ENCODE data around the gene ZNF470. TPM values are rescaled to one million over a fixed set of nuclear protein-coding genes. Genes with fewer than 3 reads are reported as not detected.

Gene ZNF470
- total RNA-seq, 1 experiment from 2014 or later, result 7.1 TPM

- Histone ChIP-seq H3K4me1 (ENCODE audit: insufficient read depth, low read length) (no peaks in the 10 kb centered on the region; the same call in 1 of the 2 replicates), H3K56ac (ENCODE audit: insufficient read length, low read depth, low read length) (no peak overlapping the region), H3T11ph (ENCODE audit: low read length) (no peak overlapping the region), H3K79me2 (ENCODE audit: insufficient read depth, low read length) (no peaks in the 10 kb centered on the region), H3K4ac (ENCODE audit: low read depth, low read length) (no peak overlapping the region), H3K23me2 (ENCODE audit: insufficient read length, low read depth, low read length, poor library complexity, severe bottlenecking) (peaks cover 7% of the 10 kb centered on the region), H4K20me1 (ENCODE audit: control insufficient read depth, insufficient read depth, insufficient read length) (no peaks in the 10 kb centered on the region), H4K91ac (ENCODE audit: insufficient read length, low read depth, low read length) (no peak overlapping the region), H3K9me3 (ENCODE audit: control insufficient read depth, low read depth, low read length) (peaks cover 38% of the 10 kb centered on the region), H3K79me1 (ENCODE audit: insufficient read depth, low read depth, low read length, poor library complexity, severe bottlenecking) (no peaks in the 10 kb centered on the region), H2BK5ac (ENCODE audit: insufficient read length, low read length) (no peak overlapping the region), H3K9ac (ENCODE audit: extremely low read depth, insufficient read length, low read length) (no peak overlapping the region), H2BK15ac (ENCODE audit: low read depth, low read length) (no peak overlapping the region), H4K8ac (replicated peaks; ENCODE audit: insufficient read length, low read depth, low read length) (no peak overlapping the region), H2AFZ (ENCODE audit: low read length) (no peak overlapping the region), H3K23ac (ENCODE audit: insufficient read length, low read depth, low read length) (no peak overlapping the region), H3K18ac (ENCODE audit: insufficient read length, low read depth, low read length) (no peak overlapping the region), H3K14ac (ENCODE audit: insufficient read depth, low read length) (no peak overlapping the region), H4K5ac (ENCODE audit: insufficient read length, low read depth, low read length) (no peak overlapping the region), H2BK12ac (ENCODE audit: insufficient read length, low read depth, low read length) (no peak overlapping the region), H2BK20ac (ENCODE audit: low read depth, low read length, poor library complexity, severe bottlenecking) (no peak overlapping the region), H3K27ac (ENCODE audit: insufficient read length, low read depth, low read length) (no peak overlapping the region), H3K4me2 (ENCODE audit: insufficient read depth, insufficient read length, low read length) (peak overlapping the region; percentile 70), H2AK5ac (ENCODE audit: insufficient read length, low read length) (no peak overlapping the region), H3K27me3 (ENCODE audit: insufficient read depth, low read length) (no peaks in the 10 kb centered on the region), H2BK120ac (ENCODE audit: low read depth, low read length, poor library complexity, severe bottlenecking) (no peak overlapping the region)
- TF ChIP-seq, protein P1, sequence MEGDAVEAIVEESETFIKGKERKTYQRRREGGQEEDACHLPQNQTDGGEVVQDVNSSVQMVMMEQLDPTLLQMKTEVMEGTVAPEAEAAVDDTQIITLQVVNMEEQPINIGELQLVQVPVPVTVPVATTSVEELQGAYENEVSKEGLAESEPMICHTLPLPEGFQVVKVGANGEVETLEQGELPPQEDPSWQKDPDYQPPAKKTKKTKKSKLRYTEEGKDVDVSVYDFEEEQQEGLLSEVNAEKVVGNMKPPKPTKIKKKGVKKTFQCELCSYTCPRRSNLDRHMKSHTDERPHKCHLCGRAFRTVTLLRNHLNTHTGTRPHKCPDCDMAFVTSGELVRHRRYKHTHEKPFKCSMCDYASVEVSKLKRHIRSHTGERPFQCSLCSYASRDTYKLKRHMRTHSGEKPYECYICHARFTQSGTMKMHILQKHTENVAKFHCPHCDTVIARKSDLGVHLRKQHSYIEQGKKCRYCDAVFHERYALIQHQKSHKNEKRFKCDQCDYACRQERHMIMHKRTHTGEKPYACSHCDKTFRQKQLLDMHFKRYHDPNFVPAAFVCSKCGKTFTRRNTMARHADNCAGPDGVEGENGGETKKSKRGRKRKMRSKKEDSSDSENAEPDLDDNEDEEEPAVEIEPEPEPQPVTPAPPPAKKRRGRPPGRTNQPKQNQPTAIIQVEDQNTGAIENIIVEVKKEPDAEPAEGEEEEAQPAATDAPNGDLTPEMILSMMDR (conservative IDR thresholded peaks at IDR 0.05), result no peak
- Mint-ChIP-seq H3K4me1 (no peaks in the 10 kb centered on the region; a peak in 1 of 4 replicates), H3K4me3 (peak overlapping the region; percentile 80 to 81), H3K9me3 (peaks cover 81 to 86% of the 10 kb centered on the region in 2 experiments), H3K36me3 (ENCODE audit: insufficient read depth in 1 of 3, low read depth in 3 of 3) (peaks cover 25 to 31% (median 28%) of the 10 kb centered on the region in 3 experiments), H3K27ac (no peak overlapping the region), H3K27me3 (ENCODE audit: low read depth) (peaks cover 8% of the 10 kb centered on the region)
- WGBS (ENCODE audit: extremely low coverage, insufficient read length, low lambda C conversion rate), result no CpG with 5 or more reads among the region's 3 CpGs
- no peak for DNase-seq
These were observed 29.8 kb upstream of the ZNF470 start for GRCh38 chr19:56537442-56537841.

All from H9 (cell line).